Measurements from ENCODE around the gene IGSF23. TPM values are rescaled to one million over a fixed set of nuclear protein-coding genes. Genes with fewer than 3 reads are reported as not detected.
"Not testable (repeated sequence)": the region's sequence is repeated elsewhere in the genome, so short reads cannot be mapped to it uniquely, and the experiment has no call there.

Gene IGSF23
- polyA plus RNA-seq, 4 donors, result 5.8 to 54.3 (median 17.3) TPM

DNA sequence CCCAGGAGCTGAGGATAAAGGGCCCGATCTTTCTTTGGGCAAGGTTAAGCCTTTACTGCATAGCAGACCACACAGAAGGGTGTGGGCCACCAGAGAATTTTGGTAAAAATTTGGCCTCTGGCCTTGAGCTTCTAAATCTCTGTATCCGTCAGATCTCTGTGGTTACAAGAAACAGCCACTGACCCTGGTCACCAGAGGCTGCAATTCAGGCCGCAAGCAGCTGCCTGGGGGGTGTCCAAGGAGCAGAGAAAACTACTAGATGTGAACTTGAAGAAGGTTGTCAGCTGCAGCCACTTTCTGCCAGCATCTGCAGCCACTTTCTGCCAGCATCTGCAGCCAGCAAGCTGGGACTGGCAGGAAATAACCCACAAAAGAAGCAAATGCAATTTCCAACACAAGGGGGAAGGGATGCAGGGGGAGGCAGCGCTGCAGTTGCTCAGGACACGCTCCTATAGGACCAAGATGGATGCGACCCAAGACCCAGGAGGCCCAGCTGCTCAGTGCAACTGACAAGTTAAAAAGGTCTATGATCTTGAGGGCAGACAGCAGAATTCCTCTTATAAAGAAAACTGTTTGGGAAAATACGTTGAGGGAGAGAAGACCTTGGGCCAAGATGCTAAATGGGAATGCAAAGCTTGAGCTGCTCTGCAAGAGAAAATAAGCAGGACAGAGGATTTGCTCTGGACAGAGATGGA lies 49.5 kb downstream of the IGSF23 start:
- peaks cover 8 to 86% (median 18%) of the 10 kb centered on the region in 3 donors for H3K36me3 ChIP-seq (ENCODE audit: control insufficient read depth in 3 of 3, insufficient read depth in 2 of 3, low read depth in 1 of 3, low read length in 3 of 3)
- no peak for FAIRE-seq
- no peak for DNase-seq
- no peak overlapping the region for H3K27ac ChIP-seq (ENCODE audit: low read depth in 1 of 3, low read length in 2 of 3)
- H3K9me3 ChIP-seq (ENCODE audit: control insufficient read depth in 2 of 2, insufficient read depth in 1 of 2, low read depth in 1 of 2, low read length in 1 of 2), result no peaks in the 10 kb centered on the region
- H3K27me3 ChIP-seq (ENCODE audit: control insufficient read depth in 3 of 3, insufficient read depth in 3 of 3, low read length in 3 of 3), result no peaks in the 10 kb centered on the region
- no peaks in the 10 kb centered on the region for H3K4me1 ChIP-seq (ENCODE audit: control insufficient read depth in 3 of 3, insufficient read depth in 2 of 3, low read depth in 1 of 3, low read length in 2 of 3)
- WGBS, 3 donors, result 65 to 85% (median 79%) methylated on average over 7 of the region's 7 CpGs
- H3K4me3 ChIP-seq (ENCODE audit: low read depth in 1 of 3, low read length in 3 of 3), result no peak overlapping the region

DNA sequence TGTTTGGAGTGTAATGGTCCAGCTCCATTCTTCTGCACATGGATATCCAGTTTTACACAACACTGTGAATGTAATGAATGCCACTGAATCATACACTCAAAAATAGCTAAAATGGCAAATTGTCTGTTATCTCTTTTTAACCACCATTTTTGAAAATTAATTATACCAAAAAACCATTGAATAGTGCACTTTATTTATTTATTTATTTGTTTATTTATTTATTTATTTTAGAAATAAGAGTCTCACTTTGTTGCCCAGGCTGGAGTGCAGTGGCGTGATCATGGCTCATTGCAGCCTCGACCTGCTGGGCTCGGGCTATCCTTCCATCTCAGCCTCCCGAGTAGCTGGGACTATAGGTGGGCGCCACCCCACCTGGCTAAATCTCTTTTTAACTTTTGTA lies 50.6 kb downstream of the IGSF23 start:
- no peak for FAIRE-seq
- WGBS, 3 donors, result 93 to 97% (median 96%) methylated on average over 5 of the region's 5 CpGs

DNA sequence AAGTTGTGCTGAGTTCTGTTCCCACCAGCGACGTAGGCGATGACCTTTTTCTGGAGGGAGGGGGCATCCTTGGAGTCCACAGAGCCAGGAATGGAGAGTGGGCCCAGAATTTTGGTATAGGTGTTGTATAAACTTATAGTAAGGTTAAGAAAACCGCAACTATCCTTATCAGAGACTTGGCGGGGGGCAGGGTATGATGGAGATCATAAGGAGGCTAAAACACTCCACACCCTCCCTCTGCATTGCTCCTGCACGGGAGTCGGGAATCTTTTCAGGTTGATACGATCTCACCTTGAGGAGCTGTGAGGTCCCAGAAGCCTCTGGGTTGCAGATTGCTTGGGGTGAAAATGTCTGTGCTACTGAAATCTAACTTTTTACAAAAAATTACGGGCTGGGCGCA lies 51.6 kb downstream of the IGSF23 start:
- Histone ChIP-seq H3K9me3 (ENCODE audit: control insufficient read depth in 2 of 2, insufficient read depth in 1 of 2, low read depth in 1 of 2, low read length in 1 of 2) (no peaks in the 10 kb centered on the region), H3K27ac (ENCODE audit: low read depth in 1 of 3, low read length in 2 of 3) (no peak overlapping the region), H3K4me3 (ENCODE audit: low read depth in 1 of 3, low read length in 3 of 3) (no peak overlapping the region), H3K4me1 (ENCODE audit: control insufficient read depth in 3 of 3, insufficient read depth in 2 of 3, low read depth in 1 of 3, low read length in 2 of 3) (no peaks in the 10 kb centered on the region), H3K36me3 (ENCODE audit: control insufficient read depth in 3 of 3, insufficient read depth in 2 of 3, low read depth in 1 of 3, low read length in 3 of 3) (peaks cover 4 to 70% (median 15%) of the 10 kb centered on the region in 3 donors), H3K27me3 (ENCODE audit: control insufficient read depth in 3 of 3, insufficient read depth in 3 of 3, low read length in 3 of 3) (no peaks in the 10 kb centered on the region)
- no peak for FAIRE-seq
- WGBS, 3 donors, result 89 to 93% (median 93%) methylated on average over 10 of the region's 10 CpGs
- DNase-seq, result no peak

More for the DNA sequence above, 50.6 kb downstream of the IGSF23 start:
- H3K4me3 ChIP-seq (ENCODE audit: low read depth in 1 of 3, low read length in 3 of 3), result no peak overlapping the region
- H3K36me3 ChIP-seq (ENCODE audit: control insufficient read depth in 3 of 3, insufficient read depth in 2 of 3, low read depth in 1 of 3, low read length in 3 of 3), result peaks cover 8 to 74% (median 18%) of the 10 kb centered on the region in 3 donors
- no peak for DNase-seq
- H3K4me1 ChIP-seq (ENCODE audit: control insufficient read depth in 3 of 3, insufficient read depth in 2 of 3, low read depth in 1 of 3, low read length in 2 of 3), result no peaks in the 10 kb centered on the region
- H3K27ac ChIP-seq (ENCODE audit: low read depth in 1 of 3, low read length in 2 of 3), result no peak overlapping the region
- no peaks in the 10 kb centered on the region for H3K9me3 ChIP-seq (ENCODE audit: control insufficient read depth in 2 of 2, insufficient read depth in 1 of 2, low read depth in 1 of 2, low read length in 1 of 2)
- H3K27me3 ChIP-seq (ENCODE audit: control insufficient read depth in 3 of 3, insufficient read depth in 3 of 3, low read length in 3 of 3), result no peaks in the 10 kb centered on the region

DNA sequence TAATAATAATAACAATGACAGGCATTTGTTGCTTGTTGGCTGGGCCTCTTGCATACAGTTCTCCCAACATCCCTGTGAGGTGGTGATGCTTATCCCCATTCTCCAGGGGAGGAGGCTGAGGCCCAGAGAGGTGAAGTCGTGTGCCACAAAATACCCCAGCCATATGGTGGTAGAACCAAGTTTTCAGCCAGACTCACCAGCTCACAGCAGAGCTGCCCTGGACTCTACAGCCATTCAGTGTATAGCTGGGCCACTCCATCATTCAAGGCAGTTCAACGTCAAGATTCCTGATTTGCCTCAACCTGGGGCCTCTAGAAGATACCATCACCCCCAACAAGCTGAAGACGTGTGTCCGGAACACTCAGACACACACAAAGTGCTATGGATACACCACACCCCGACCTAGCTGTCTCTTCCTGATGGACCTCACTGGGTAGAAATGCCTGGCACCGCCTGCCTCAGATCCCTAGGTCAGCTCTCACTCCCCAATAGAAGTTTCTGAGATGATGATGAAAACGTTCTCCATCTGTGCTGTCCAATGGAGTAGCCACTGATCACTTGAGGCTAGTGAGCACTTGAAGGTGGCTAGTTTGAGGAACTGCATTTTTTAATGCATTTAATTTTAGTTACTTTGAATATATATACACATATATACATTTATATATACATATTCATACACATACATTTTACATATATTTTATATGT lies 53.6 kb downstream of the IGSF23 start:
- WGBS, 3 donors, result 79 to 81% (median 79%) methylated on average over 7 of the region's 7 CpGs
- Histone ChIP-seq H3K27me3 (ENCODE audit: control insufficient read depth in 3 of 3, insufficient read depth in 3 of 3, low read length in 3 of 3) (no peaks in the 10 kb centered on the region), H3K27ac (ENCODE audit: low read depth in 1 of 3, low read length in 2 of 3) (no peak overlapping the region), H3K4me1 (ENCODE audit: control insufficient read depth in 3 of 3, insufficient read depth in 2 of 3, low read depth in 1 of 3, low read length in 2 of 3) (no peaks in the 10 kb centered on the region), H3K9me3 (ENCODE audit: control insufficient read depth in 2 of 2, insufficient read depth in 1 of 2, low read depth in 1 of 2, low read length in 1 of 2) (no peaks in the 10 kb centered on the region), H3K36me3 (ENCODE audit: control insufficient read depth in 3 of 3, insufficient read depth in 2 of 3, low read depth in 1 of 3, low read length in 3 of 3) (peaks cover 4 to 55% (median 8%) of the 10 kb centered on the region in 3 donors), H3K4me3 (ENCODE audit: low read depth in 1 of 3, low read length in 3 of 3) (no peak overlapping the region)
- FAIRE-seq (no peak), DNase-seq (no peak)

DNA sequence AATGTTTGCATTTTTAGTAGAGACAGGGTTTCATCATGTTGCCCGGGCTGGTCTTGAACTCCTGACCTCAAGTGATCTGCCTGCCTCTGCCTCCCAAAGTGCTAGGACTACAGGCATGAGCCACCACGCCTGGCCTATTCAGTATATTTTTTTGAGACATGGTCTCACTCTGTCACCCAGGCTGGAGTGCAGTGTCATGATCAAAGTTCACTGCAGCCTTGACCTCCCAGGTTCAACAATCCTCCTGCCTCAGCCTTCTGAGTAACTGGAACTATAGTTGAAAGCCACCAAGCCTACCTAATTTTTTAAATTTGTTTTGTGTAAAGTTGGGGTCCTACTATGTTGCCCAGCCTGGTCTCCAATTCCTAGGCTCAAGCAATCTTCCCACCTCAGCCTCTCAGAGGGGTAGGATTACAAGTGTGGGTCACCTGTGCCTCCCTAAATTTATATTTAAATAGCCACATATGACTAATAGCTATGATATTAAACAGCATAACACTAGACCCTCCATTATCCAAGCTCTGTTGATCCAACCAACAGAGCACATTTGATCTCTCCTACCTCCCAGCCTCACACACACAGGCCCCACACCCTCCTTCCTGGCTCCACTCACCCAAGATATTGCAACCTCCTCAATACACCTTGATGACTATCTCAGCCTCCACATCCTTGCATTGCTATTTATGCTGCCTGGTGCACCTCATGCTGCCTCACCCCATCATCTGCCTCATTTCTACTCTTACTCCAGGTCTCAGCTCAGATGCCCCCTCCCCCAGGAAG lies 55.8 kb downstream of the IGSF23 start:
- H3K4me3 ChIP-seq (ENCODE audit: low read depth in 1 of 3, low read length in 3 of 3), result no peak overlapping the region
- H3K9me3 ChIP-seq (ENCODE audit: control insufficient read depth in 2 of 2, insufficient read depth in 1 of 2, low read depth in 1 of 2, low read length in 1 of 2), result no peaks in the 10 kb centered on the region
- DNase-seq (peak in 1 of 2 donors; percentile 28), FAIRE-seq (no peak)
- no peak overlapping the region for H3K27ac ChIP-seq (ENCODE audit: low read depth in 1 of 3, low read length in 2 of 3)
- no peaks in the 10 kb centered on the region for H3K4me1 ChIP-seq (ENCODE audit: control insufficient read depth in 3 of 3, insufficient read depth in 2 of 3, low read depth in 1 of 3, low read length in 2 of 3)
- H3K27me3 ChIP-seq (ENCODE audit: control insufficient read depth in 3 of 3, insufficient read depth in 3 of 3, low read length in 3 of 3), result no peaks in the 10 kb centered on the region
- 66 to 88% (median 77%) methylated on average over 2 of the region's 2 CpGs for WGBS, 3 donors
- peaks cover 0 to 45% (median 0%) of the 10 kb centered on the region in 3 donors for H3K36me3 ChIP-seq (ENCODE audit: control insufficient read depth in 3 of 3, insufficient read depth in 2 of 3, low read depth in 1 of 3, low read length in 3 of 3)

DNA sequence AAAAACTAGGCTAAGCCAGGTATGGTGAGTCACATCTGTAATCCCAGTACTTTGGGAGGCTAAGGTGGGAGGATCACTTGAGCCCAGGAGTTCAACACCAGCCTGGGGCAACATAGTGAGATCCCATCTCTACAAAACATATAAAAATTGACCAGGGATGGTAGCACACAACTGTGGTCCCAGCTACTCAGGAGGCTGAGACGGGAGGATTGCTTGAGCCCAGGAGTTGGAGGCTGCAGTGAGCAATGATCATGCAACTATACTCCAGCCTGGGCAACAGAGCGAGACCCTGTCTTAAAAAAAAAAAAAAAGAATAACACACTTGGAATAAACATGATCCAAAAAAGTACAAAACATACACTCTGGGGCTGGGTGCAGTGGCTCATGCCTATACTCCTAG lies 56.7 kb downstream of the IGSF23 start:
- not testable (repeated sequence) for H3K27ac ChIP-seq (ENCODE audit: low read depth in 1 of 3, low read length in 2 of 3); H3K27me3 ChIP-seq (ENCODE audit: control insufficient read depth in 3 of 3, insufficient read depth in 3 of 3, low read length in 3 of 3); DNase-seq; FAIRE-seq; H3K4me3 ChIP-seq (ENCODE audit: low read depth in 1 of 3, low read length in 3 of 3); H3K9me3 ChIP-seq (ENCODE audit: control insufficient read depth in 2 of 2, insufficient read depth in 1 of 2, low read depth in 1 of 2, low read length in 1 of 2); H3K4me1 ChIP-seq (ENCODE audit: control insufficient read depth in 3 of 3, insufficient read depth in 2 of 3, low read depth in 1 of 3, low read length in 2 of 3)
- 92 to 97% (median 95%) methylated on average over 2 of the region's 2 CpGs for WGBS, 3 donors
- H3K36me3 ChIP-seq (ENCODE audit: control insufficient read depth in 3 of 3, insufficient read depth in 2 of 3, low read depth in 1 of 3, low read length in 3 of 3), result peaks cover 0 to 44% (median 0%) of the 10 kb centered on the region in 3 donors

DNA sequence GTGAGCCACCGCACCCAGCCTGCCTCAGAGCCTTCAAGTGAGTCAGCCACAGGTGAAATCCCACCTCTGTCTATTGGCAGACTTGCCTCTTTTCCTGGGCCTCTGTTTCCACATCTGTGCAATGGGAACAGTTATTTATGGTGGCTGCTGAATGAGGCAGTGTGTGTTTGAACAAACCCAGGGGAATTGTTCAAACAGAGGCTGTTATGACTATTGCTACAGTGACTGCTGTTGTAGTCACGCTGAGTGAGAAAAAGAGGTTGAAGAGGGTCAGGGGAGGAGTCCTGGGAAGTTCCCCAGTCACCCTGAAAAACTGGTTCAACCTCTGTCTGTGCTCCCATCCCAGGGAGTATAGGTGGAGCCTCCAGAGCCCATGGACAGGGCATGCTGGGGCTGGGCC lies 58.0 kb downstream of the IGSF23 start, which contains the start of gene CEACAM19:
Gene CEACAM19, plus strand, starts transcription at position 83 of the 400 bp plus-strand sequence. CDS start 450 bp downstream, outside the sequence.
- FAIRE-seq, result no peak
- no peaks in the 10 kb centered on the region for H3K4me1 ChIP-seq (ENCODE audit: control insufficient read depth in 3 of 3, insufficient read depth in 2 of 3, low read depth in 1 of 3, low read length in 2 of 3)
- H3K9me3 ChIP-seq (ENCODE audit: control insufficient read depth in 2 of 2, insufficient read depth in 1 of 2, low read depth in 1 of 2, low read length in 1 of 2), result no peaks in the 10 kb centered on the region
- peaks cover 0 to 47% (median 0%) of the 10 kb centered on the region in 3 donors for H3K36me3 ChIP-seq (ENCODE audit: control insufficient read depth in 3 of 3, insufficient read depth in 2 of 3, low read depth in 1 of 3, low read length in 3 of 3)
- 57 to 73% (median 72%) methylated on average over 2 of the region's 2 CpGs for WGBS, 3 donors
- H3K27ac ChIP-seq (ENCODE audit: low read depth in 1 of 3, low read length in 2 of 3), result no peak within 1 kb of the TSS
- no peaks in the 10 kb centered on the region for H3K27me3 ChIP-seq (ENCODE audit: control insufficient read depth in 3 of 3, insufficient read depth in 3 of 3, low read length in 3 of 3)
- no peak for DNase-seq
- H3K4me3 ChIP-seq (ENCODE audit: low read depth in 1 of 3, low read length in 3 of 3), result no peak within 1 kb of the TSS

DNA sequence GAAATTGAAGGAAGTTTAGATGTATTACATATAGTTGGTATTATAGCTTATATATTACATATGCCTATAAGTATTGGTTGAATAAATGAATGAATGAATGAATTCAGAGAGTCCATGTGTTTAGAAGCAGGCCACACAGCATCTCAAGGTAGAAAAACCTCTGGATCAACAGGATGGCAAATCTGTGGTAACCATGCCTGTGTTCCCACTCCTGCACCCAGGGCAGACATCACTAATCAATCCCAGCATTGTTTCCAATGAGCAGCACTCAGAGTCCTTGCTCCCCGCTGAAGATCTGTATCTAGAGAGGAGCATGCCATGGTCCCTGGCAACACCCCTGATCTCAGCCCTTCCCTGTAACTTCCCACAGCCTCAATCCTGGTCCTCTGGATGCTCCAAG lies 58.9 kb downstream of the IGSF23 start:
- Histone ChIP-seq H3K9me3 (ENCODE audit: control insufficient read depth in 2 of 2, insufficient read depth in 1 of 2, low read depth in 1 of 2, low read length in 1 of 2) (no peaks in the 10 kb centered on the region), H3K27ac (ENCODE audit: low read depth in 1 of 3, low read length in 2 of 3) (no peak overlapping the region), H3K4me1 (ENCODE audit: control insufficient read depth in 3 of 3, insufficient read depth in 2 of 3, low read depth in 1 of 3, low read length in 2 of 3) (peaks cover 0 to 3% (median 2%) of the 10 kb centered on the region in 3 donors), H3K27me3 (ENCODE audit: control insufficient read depth in 3 of 3, insufficient read depth in 3 of 3, low read length in 3 of 3) (no peaks in the 10 kb centered on the region), H3K36me3 (ENCODE audit: control insufficient read depth in 3 of 3, insufficient read depth in 2 of 3, low read depth in 1 of 3, low read length in 3 of 3) (peaks cover 0 to 47% (median 0%) of the 10 kb centered on the region in 3 donors), H3K4me3 (ENCODE audit: low read depth in 1 of 3, low read length in 3 of 3) (no peak overlapping the region)
- 75 to 86% (median 83%) methylated on average over 1 of the region's 1 CpG for WGBS, 3 donors
- DNase-seq (no peak), FAIRE-seq (no peak)

All from small intestine (tissue), 7 donors.